Spleen (tissue), 7 donors: Measurements from ENCODE around the gene ELF2.

Experiments
- POLR2AphosphoS5 ChIP-seq, 3 donors: sonication (generic); formaldehyde crosslinking; IDR thresholded peaks; one replicate each; pipeline ENCODE4 v1.5.1; 2017; ENCODE audit warnings: antibody characterized with exemption in 3 of 3
- TF ChIP-seq, protein P1 (sequence below), 11 experiments: fragments of 200-600 bp in 7 of 11; fragments of 450-650 bp in 4 of 11; sonication (generic) in 4 of 11; IDR thresholded peaks in 8 of 11; conservative IDR thresholded peaks in 3 of 11; 1 replicate in 7 of 11; 2 replicates in 4 of 11; pipeline versions ENCODE4 v1.4.0 to v1.8.0; 2016 to 2021; ENCODE audit warnings: antibody characterized with exemption in 11 of 11, inconsistent platforms in 4 of 11, mild to moderate bottlenecking in 1 of 11
- donor health status: DM: no; HTN: no; CAD: no; lungs with moderate emphysema.
- donor health status: DM: no; HTN: no; CAD: no.
- donor health status: DM: no; HTN: no; CAD: no.

DNA sequence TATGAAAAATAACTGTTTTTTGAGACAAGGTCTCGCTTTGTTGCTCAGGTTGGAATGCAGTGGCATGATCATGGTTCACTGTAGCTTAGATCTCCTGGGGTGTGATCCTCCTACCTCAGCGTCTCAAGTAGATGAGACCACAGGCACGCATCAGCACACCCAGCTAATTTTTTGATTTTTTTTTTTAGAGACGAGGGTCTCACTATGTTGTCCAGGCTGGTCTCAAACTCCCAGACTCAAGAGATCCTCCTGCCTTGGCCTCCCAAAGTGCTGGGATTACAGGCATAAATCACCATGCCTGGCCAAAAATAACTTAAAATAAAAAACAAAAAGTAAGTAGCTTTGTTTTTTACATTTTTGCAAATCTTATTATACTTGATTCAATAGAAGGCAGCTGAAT lies 98.1 kb downstream of the ELF2 start:
- TF ChIP-seq, protein P1, sequence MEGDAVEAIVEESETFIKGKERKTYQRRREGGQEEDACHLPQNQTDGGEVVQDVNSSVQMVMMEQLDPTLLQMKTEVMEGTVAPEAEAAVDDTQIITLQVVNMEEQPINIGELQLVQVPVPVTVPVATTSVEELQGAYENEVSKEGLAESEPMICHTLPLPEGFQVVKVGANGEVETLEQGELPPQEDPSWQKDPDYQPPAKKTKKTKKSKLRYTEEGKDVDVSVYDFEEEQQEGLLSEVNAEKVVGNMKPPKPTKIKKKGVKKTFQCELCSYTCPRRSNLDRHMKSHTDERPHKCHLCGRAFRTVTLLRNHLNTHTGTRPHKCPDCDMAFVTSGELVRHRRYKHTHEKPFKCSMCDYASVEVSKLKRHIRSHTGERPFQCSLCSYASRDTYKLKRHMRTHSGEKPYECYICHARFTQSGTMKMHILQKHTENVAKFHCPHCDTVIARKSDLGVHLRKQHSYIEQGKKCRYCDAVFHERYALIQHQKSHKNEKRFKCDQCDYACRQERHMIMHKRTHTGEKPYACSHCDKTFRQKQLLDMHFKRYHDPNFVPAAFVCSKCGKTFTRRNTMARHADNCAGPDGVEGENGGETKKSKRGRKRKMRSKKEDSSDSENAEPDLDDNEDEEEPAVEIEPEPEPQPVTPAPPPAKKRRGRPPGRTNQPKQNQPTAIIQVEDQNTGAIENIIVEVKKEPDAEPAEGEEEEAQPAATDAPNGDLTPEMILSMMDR (IDR thresholded peaks at IDR 0.05 in 8 of 11, conservative IDR thresholded peaks at IDR 0.05 in 3 of 11): no peak
- no peak for TF ChIP-seq POLR2AphosphoS5 (IDR thresholded peaks at IDR 0.05)
